ENCODE data around the gene ARHGAP26.
"Not testable (repeated sequence)": the region's sequence is repeated elsewhere in the genome, so short reads cannot be mapped to it uniquely, and the experiment has no call there.

Gene ARHGAP26

DNA sequence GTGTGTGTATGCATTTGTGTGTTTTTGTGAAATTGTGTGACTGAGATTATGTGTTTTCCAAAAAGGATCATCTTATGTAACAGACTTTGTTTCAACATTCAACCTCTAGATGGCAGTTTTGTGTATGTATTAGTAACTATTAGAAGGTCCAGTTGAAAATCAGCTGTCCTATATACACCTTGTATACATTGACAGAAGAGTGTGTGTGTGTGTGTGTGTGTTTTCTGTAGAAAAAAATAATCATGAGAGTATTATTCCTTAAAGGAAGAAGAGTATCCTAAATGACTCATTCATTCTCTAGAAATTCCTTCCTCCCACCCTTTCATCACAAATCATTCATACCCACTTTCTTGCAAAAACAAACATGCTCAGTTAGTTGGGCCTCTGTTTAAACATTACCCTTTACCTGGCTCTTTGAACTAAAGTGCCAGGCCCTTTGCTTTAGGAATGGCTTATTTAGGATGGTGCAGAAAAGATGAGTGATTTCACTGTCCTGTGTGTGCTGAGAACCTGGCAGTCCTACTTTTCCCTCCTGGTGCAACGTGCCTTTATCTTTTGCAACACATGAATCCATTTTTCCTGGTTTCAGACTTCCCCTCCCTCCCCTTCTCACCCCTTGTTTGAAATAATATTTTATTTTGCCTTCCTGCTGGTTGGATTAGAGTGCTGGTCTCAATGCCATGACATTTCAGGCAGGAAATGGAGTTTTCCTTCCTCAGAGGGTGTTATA is 152.2 kb downstream of the ARHGAP26 start:
- in situ Hi-C loops (cut with MboI; ENCODE audit: low sequenced_read_pairs), result loop anchor here (25.0 kb wide), 1 partner anchor 915 kb away; no protein-coding TSS in a partner anchor

DNA sequence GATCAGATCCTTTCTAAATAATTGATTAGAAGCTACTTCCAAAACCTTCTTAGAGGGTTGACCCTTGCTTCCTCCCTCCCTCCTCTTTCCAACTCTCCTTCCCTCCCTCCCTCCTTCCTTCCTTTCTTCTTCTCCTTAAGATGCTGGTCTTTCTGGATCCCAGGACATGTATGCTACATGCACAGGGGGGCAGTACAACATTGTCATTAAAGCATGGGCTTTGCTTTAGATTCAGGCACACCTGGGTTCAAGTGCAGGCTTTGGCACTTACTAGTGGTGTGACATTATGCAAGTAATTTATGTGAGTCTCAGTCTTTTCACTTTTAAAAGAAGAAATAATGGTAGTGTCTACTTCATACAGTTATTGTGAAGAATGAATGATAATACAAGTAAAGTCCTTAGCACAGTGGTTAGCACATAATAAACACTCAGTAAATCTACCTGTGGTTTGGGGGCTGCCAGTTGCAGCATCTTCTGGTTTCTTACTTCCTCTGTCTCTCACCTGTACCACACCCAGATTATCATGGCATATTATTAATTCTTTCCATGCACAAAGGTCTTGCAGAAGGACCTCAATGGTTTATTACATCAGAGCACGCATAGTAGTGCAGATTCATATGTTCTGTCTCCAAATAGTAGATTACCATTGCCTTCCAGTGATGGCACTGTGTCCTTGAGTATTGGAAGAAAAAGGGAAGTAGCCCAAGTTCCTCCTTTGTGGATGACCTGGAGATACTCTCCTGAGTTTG is 154.1 kb downstream of the ARHGAP26 start:
- in situ Hi-C loops (cut with MboI; ENCODE audit: low sequenced_read_pairs), result loop anchor here (25.0 kb wide), 1 partner anchor 913 kb away; no protein-coding TSS in a partner anchor

DNA sequence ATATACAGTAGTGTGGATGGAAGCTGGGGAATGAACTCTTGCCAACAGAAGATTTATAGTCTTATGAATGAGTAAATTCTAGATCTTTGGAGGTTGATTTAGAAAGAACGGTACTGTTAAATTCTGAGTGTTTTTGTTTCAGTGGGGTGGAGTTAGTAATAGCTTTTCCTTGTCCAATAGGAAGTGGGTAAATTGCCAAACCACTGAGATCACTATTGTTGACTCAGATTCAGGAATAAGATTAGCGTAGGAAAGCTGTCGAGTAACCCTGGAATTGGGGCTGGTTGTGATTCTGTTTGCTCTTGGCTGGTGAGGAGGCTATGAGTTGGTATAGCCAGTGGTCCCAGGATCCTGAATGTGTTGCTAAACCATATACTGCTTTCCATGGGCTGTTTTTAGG is 155.6 kb downstream of the ARHGAP26 start:
- in situ Hi-C loops (cut with MboI; ENCODE audit: low sequenced_read_pairs), result no loop called here

DNA sequence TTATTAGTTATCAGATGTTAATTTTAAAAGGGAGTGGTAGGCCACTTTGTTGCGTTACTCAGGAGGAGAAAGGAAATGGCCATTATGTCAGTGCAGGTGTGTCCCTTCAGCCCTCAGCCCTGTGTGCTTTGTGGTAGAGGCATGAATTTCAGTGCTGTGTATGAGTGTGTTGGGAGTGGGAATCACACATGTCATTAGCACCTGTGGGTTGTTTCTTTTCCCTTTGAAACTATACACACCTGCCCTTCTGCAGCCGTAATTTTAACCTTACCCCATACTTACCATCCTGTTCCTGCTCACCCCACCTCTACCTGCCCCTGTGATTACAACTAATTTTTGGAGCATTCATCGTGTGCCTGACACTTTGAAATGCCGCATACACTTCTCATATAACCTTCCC is 156.4 kb downstream of the ARHGAP26 start:
- in situ Hi-C loops (cut with MboI; ENCODE audit: low sequenced_read_pairs), result no loop called here

DNA sequence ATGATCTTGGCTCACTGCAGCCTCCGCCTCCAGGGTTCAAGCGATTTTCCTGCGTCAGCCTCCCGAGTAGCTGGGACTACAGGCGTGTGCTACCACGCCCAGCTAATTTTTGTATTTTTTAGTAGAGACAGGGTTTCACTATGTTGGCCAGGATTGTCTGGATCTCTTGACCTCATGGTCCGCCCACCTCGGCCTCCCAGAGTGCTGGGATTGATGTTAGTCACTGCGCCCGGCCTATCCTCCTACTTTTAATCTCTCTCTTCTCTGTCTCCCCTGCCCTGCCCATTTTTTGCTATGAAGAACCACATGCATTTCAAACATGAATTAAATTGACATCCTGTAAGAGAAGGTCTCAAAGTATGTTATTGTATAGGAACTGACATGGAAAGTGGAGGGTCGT is 158.8 kb downstream of the ARHGAP26 start:
- in situ Hi-C loops (cut with MboI; ENCODE audit: low sequenced_read_pairs), result not testable (repeated sequence)

DNA sequence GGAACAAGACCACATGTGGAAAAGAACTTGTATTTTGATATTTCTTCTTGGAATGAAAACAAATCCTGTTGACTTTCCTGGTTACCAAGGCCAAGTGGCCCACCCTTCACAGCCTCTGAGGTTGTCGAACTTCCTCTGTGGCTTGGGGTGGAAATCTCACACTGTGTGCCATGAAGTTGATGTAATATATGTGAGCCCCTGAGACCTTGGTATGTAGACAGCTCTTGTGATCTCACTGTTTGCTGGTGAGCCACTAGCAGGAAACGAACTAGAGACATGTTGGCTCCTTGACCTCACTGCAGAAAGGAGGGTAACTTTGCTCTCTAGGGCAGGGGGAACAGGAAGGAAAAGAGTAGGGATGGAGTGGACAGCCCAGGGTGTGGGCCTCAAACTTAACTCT is 159.4 kb downstream of the ARHGAP26 start:
- in situ Hi-C loops (cut with MboI; ENCODE audit: low sequenced_read_pairs), result no loop called here

DNA sequence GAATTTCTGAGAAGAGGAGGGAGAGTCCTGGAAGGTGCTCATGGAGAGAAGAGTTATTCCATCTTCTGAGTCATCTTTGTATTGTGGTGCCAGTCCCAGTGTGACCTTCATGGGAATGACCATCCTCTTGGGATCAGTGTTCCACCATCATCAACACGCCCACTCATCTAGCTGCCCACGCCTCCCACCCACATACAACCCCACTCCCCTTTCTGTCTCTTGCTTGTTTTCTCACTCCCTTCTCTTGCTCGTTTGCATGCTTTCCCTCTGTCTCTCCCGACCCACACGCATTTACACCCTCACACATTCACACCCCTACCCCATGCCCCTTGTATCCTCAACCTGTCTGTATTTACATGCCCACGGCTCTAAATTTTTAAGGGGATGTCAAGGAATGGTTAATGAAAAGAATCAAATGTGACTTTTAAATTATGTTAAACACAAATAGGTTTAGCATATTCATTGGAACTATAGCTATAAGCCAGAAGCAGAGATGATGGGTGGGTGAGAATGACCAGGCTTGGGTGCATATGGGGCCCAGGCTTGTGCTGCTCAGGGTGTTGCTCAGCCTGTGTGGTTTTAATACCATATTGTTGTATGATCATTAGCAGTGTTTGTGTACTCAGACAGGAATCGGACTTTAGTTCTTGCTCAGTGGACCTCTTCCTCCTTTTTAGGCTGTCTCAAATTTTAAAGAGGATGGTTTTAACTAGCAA is 160.4 kb downstream of the ARHGAP26 start:
- in situ Hi-C loops (cut with MboI; ENCODE audit: low sequenced_read_pairs), result no loop called here

DNA sequence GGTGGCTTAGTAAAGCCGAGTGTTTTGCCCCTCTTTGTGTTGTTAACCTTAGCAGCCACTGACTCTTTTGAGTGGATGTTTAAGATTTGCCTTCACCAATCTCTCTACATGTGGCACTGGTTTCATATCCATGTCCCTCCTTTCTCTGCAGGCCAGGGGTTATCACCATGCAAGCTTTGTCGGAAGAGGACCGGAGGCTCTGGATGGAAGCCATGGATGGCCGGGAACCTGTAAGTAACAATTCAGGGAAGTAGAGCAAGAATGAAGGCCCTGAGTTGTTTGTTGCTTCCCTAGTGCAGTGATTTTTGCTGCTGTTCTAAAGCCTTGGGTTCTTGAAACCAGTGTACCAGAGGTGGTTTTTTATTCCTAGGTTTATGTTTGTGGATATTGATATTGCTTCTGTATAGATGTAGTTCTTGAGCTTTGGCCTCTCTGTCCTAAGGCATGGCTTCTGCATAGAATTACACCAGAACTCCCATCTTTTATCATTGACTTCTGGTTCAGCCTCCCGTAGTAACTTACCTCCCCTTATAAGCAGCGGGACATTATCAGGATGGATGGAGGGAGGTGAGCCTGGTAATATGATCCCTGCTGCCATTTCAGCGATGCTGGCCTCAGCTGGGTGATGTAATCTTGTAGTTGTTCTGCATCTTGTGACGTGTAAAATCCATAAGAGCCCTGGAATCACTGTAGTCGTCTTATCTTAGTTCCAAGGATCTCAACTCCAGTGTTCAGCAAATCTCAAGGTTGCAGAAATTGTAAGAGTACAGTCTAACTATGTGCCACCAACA is 161.9 kb downstream of the ARHGAP26 start:
- in situ Hi-C loops (cut with MboI; ENCODE audit: low sequenced_read_pairs), result no loop called here

DNA sequence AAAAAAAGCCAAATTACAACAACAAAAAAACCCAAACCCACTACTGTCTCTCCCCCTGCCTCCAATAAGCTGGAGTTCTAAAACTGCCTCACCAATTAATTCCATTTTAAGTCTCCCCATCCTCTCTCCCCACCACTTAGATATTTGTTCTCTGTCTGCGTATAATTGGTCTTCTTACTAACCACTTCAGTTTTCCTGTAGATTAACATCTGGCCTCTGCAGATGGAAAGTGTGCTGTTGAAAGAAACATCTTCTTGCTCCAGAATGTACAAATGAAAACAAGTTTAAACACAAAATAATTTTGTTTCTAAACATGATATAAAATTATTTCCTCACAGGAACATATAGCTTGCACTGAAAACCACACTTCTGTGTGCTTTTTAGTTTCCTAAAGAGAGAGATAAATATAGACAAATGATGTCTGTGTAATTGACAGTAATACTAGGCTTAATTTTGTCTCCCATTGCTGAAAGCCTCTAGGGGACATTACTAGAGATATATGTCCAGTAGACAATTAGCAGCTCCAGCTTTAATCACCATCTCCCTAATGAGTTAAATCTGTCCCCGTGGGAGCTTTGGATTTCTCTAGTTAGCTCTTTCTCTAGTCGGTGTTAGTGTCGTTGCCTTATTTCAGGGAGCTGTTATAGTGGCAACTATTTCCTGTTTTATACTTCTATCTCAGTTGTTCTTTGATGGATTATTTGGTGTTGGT is 164.0 kb downstream of the ARHGAP26 start:
- in situ Hi-C loops (cut with MboI; ENCODE audit: low sequenced_read_pairs), result no loop called here

DNA sequence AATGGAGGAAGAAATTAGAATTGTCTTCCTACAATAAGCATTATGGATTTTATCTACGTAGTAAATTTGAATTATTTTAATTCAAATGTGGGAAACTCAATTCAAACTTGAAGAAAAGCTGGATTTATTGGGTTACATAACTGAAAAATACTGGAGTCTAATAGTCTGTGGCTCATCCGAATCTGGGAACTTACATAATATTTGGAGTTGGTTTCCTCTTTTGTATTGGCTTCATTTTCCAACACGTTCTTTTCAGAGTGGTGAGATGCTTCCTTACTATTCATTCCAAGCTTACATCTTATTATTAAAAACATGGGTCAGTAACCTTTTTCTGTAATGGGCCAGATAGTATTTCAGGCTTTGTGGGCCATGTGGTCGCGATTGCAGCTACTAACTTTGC is 164.8 kb downstream of the ARHGAP26 start:
- in situ Hi-C loops (cut with MboI; ENCODE audit: low sequenced_read_pairs), result no loop called here

DNA sequence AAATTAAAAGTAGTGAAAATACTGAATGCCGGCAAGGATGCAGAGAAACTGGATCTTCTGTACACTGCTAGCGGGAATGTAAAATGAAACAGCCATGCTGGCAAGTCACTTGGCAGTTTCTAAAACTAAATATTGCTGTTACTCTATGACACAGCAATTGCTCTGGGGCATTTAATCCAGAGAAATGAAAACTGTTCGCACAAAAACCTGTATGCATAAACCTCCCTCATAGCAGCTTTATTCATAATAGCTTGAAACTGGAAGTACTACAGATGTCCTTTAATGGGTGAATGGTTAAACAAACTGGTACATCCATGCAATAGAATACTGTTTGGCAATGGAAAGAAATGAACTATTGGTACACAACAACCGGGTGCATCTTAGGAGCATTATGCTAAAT is 167.2 kb downstream of the ARHGAP26 start:
- in situ Hi-C loops (cut with MboI; ENCODE audit: low sequenced_read_pairs), result no loop called here

DNA sequence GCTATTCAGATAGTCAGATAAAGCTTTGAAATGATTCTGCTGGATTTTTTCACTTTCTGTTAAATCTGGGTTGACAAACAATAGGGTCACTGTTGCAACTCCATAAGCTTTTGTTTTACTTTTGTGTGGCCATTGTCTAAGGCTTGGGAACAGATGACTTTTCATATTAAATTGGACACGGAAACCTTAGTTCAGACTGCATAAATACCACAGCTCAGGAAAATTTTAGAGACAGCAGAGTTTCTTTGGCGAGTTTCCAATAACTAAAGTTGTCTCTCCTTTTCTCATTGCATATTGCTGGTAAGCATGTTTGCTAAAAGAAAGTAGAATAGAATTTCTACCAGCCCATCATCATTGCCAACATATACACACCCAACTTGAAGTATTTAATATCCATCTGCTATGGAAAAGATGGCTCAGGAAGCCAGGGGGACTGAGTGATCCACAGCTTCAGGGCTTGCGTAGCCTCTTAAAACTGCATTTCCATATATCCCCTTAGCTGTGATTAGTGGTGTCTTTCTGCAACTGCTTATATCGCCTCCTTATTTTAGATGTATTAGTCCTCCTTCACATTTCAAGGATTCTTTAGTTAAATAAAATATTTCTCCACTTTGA is 168.2 kb downstream of the ARHGAP26 start:
- in situ Hi-C loops (cut with MboI; ENCODE audit: low sequenced_read_pairs), result no loop called here

DNA sequence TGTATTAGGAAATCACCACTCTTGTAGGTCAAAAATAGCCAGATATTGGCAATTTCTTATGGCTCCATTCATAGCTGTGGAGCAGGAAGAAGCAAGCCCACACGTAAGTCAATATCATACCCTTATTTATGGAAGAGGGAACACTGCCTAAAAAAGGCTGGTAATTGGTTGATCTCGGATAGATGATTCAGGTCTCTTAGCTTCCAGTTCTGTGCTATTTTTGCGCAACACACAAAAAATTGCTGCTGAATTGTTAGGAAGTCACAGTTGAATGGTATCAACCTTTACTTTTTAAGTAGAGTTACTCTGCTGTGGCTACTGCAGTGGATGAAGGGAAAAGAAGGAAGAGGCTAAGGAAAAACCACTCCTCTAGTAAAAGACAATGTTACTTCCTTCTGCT is 168.8 kb downstream of the ARHGAP26 start:
- in situ Hi-C loops (cut with MboI; ENCODE audit: low sequenced_read_pairs), result no loop called here

DNA sequence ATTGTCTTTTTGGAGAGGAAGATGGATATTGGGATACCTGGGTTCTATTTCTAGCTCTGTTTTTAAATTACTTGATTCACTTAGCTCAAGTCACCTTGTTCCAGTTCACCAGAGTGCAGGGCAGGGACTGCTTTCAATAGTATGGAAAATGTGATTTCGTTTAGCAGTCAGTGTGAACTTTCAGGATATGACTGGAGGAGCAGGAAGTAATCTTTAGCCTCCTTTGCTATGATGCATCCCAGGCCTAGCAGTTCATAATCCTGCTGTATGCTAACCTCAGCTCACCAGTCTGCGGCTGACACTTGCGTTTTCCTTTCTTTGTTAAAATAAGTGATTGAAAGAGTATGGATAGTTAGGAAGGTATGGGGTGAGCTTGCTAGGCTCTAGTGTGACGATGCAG is 169.7 kb downstream of the ARHGAP26 start:
- in situ Hi-C loops (cut with MboI; ENCODE audit: low sequenced_read_pairs), result no loop called here

DNA sequence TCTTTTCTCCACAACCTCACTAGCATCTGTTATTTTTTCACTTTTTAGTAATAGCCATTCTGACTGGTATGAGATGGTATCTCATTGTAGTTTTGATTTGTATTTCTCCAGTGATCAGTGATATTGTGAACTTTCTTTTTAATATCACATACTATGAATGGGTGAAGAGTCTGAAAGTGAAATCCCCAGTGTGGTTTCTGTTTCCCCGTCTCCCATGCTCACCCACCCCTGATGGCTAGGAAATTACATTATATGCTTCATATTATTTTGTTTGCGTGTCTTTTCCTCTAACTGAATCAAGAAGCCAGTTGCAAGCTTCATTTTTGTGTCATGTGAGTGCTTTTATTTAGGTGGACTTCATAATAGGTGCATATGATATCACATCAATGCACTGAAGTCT is 171.1 kb downstream of the ARHGAP26 start:
- in situ Hi-C loops (cut with MboI; ENCODE audit: low sequenced_read_pairs), result no loop called here

DNA sequence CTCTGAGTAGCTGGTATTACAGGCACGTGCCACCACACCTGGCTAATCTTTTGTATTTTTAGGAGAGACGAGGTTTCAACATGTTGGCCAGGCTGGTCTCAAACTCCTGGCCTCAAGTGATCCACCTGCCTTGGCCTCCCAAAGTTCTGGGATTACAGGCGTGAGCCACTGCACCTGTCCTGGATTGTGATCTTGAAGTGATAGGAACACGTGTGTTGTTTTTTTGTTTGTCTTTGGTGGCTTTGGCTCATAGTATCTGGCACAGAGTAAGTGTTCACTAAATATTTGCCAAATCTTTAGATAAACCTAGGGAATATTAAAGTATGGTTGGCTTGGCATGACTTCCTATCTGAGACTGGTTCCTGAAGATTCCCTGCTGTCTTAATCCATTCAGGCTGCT is 172.7 kb downstream of the ARHGAP26 start:
- in situ Hi-C loops (cut with MboI; ENCODE audit: low sequenced_read_pairs), result no loop called here

DNA sequence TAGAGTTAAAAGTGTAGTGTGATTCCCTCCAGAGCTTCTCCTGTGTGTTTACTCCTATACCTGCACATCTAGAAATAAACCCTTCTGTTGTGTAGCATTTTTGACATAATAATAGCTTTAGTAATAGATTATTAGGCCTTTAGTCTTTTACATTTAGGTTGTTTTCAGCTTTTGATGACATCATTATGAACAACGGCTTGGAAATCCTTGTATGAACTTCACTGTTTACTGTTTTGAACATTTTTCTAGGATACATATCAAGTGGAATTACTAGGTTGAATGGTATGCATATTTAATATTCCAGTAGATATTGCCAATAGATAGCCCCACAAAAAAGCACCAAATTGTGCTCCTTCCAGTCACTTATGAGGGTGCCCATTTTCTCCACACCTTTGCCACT is 174.0 kb downstream of the ARHGAP26 start:
- in situ Hi-C loops (cut with MboI; ENCODE audit: low sequenced_read_pairs), result no loop called here

DNA sequence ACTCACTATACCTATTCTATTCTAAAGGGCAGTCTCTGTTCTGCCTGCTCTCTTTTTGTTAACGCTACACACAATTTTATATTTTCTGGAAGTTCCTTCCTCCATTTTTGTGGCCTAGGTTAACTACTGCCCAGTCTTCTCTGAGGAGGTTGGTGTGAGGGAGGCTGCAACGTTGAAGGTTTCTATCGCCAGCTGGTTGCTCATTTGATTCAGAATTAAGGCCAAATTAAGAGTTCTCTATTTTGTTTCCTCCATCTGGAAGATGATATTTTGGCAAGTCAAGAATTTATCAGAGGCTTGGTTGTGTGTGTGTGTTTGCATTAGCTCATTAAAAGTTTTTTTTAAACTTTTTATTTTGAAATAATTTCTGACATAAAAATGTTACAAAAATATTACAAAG is 175.1 kb downstream of the ARHGAP26 start:
- in situ Hi-C loops (cut with MboI; ENCODE audit: low sequenced_read_pairs), result no loop called here

DNA sequence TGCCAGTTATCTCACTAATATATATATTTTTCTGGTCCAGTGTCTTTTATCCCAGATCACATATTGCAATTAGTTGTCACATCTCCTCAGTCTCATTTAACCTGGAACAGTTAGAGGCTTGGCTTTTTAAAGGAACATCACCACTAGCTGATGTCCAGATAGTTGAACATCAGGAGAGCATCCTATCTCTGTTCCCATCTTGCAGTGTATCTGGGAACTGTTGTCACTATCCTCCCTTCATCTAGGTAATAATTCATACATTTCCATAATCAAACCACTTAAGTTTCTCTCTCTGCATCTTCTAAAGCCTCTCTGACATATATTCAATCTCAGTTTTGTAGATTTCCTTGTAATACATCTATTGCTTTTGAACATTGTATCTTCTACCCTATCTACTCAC is 175.7 kb downstream of the ARHGAP26 start:
- in situ Hi-C loops (cut with MboI; ENCODE audit: low sequenced_read_pairs), result no loop called here
